Tibial artery (tissue), 4 donors: ENCODE data around the gene PADI3.

Experiments used
- DNase-seq, 2 donors: peaks; one replicate each; pipeline ENCODE4 v3.0.0-alpha.2; 2019
- H3K27ac ChIP-seq, 2 donors: fragments of 200-600 bp; sonication (generic) in 1 of 2; 1 replicate in 1 of 2; 2 replicates in 1 of 2; pipeline ENCODE4 v1.5.1; 2018 to 2019; ENCODE audit warnings: mild to moderate bottlenecking in 1 of 2
- H3K27me3 ChIP-seq, 2 donors: fragments of 200-600 bp; sonication (generic) in 1 of 2; one replicate each; pipeline versions ENCODE4 v1.5.1 to v1.6.0; 2016 to 2019
- H3K36me3 ChIP-seq, 3 donors: fragments of 200-600 bp; sonication (generic) in 2 of 3; one replicate each; pipeline ENCODE4 v1.5.1; 2016 to 2019; ENCODE audit warnings: mild to moderate bottlenecking in 2 of 3
- H3K4me1 ChIP-seq, 4 donors: fragments of 200-600 bp; sonication (generic) in 2 of 4; 1 replicate in 3 of 4; 2 replicates in 1 of 4; pipeline ENCODE4 v1.5.1; 2016 to 2019
- H3K4me3 ChIP-seq, 2 donors: fragments of 200-600 bp; sonication (generic) in 1 of 2; 1 replicate in 1 of 2; 2 replicates in 1 of 2; pipeline ENCODE4 v1.5.1; 2018 to 2019; ENCODE audit warnings: mild to moderate bottlenecking in 2 of 2
- H3K9me3 ChIP-seq, 3 donors: fragments of 200-600 bp; sonication (generic) in 1 of 3; one replicate each; pipeline ENCODE4 v1.5.1; 2016 to 2019
- CTCF ChIP-seq, 2 experiments: fragments of 200-600 bp in 1 of 2; fragments of 450-650 bp in 1 of 2; IDR thresholded peaks; one replicate each; pipeline ENCODE4 v1.5.1; 2017 to 2019; ENCODE audit warnings: antibody characterized with exemption in 2 of 2, mild to moderate bottlenecking in 1 of 2, moderate library complexity in 1 of 2
- intact Hi-C: fragments of 100-400 bp; cut with DNase I; formaldehyde crosslinking; loops from one replicate; pipeline ENCODE4 v1.15.0; 2023; ENCODE audit warnings: low total_unique reads

PADI3 gene

GRCh38 chr1:17270891-17271765 is 22.2 kb downstream of the PADI3 start:
- no peaks in the 10 kb centered on the region for H3K36me3 ChIP-seq
- no peak overlapping the region for H3K27ac ChIP-seq
- H3K4me1 ChIP-seq, result no peaks in the 10 kb centered on the region
- DNase-seq, result no peak
- no peak overlapping the region for H3K4me3 ChIP-seq
- TF ChIP-seq CTCF (IDR thresholded peaks at IDR 0.05), result no peak
- intact Hi-C loops, result no loop called here
- peaks cover 0 to 32% of the 10 kb centered on the region in 2 donors for H3K27me3 ChIP-seq
- no peaks in the 10 kb centered on the region for H3K9me3 ChIP-seq

- Histone ChIP-seq H3K4me1 (no peaks in the 10 kb centered on the region), H3K36me3 (no peaks in the 10 kb centered on the region), H3K27ac (no peak overlapping the region), H3K9me3 (no peaks in the 10 kb centered on the region), H3K4me3 (no peak overlapping the region), H3K27me3 (peaks cover 0 to 41% of the 10 kb centered on the region in 2 donors)
- TF ChIP-seq CTCF (IDR thresholded peaks at IDR 0.05), result no peak
- intact Hi-C loops, result no loop called here
- DNase-seq, result no peak
Measured at GRCh38 chr1:17272066-17272465, 23.2 kb downstream of the PADI3 start.

GRCh38 chr1:17272646-17273045 is 23.7 kb downstream of the PADI3 start:
- DNase-seq, result no peak
- peaks cover 0 to 46% of the 10 kb centered on the region in 2 donors for H3K27me3 ChIP-seq
- TF ChIP-seq CTCF (IDR thresholded peaks at IDR 0.05), result no peak
- no peaks in the 10 kb centered on the region for H3K9me3 ChIP-seq
- H3K4me1 ChIP-seq, result no peaks in the 10 kb centered on the region
- H3K4me3 ChIP-seq, result no peak overlapping the region
- no peak overlapping the region for H3K27ac ChIP-seq
- no peaks in the 10 kb centered on the region for H3K36me3 ChIP-seq
- intact Hi-C loops, result no loop called here

GRCh38 chr1:17273096-17273495 is 24.2 kb downstream of the PADI3 start:
- no peak overlapping the region for H3K27ac ChIP-seq
- intact Hi-C loops, result no loop called here
- H3K9me3 ChIP-seq, result no peaks in the 10 kb centered on the region
- H3K4me1 ChIP-seq, result no peaks in the 10 kb centered on the region
- no peak overlapping the region for H3K4me3 ChIP-seq
- TF ChIP-seq CTCF (IDR thresholded peaks at IDR 0.05), result no peak
- H3K27me3 ChIP-seq, result peaks cover 0 to 50% of the 10 kb centered on the region in 2 donors
- DNase-seq, result no peak
- H3K36me3 ChIP-seq, result no peaks in the 10 kb centered on the region

- no peaks in the 10 kb centered on the region for H3K9me3 ChIP-seq
- peak in 1 of 2 experiments; percentile 7 for TF ChIP-seq CTCF (IDR thresholded peaks at IDR 0.05)
- no peaks in the 10 kb centered on the region for H3K36me3 ChIP-seq
- intact Hi-C loops, result no loop called here
- DNase-seq, result no peak
- H3K4me1 ChIP-seq, result no peaks in the 10 kb centered on the region
- no peak overlapping the region for H3K4me3 ChIP-seq
- peaks cover 0 to 55% of the 10 kb centered on the region in 2 donors for H3K27me3 ChIP-seq
- H3K27ac ChIP-seq, result no peak overlapping the region
Measured at GRCh38 chr1:17274186-17275170, 25.6 kb downstream of the PADI3 start.
